Left ventricle myocardium inferior (tissue), 1 donor: ENCODE measurements around the gene MPEG1. TPM values are rescaled to one million over a fixed set of nuclear protein-coding genes. Genes with fewer than 3 reads are reported as not detected.

Experiments used
- DNase-seq: peaks from one replicate; pipeline ENCODE4 v3.0.0-alpha.2; 2020
- H3K27ac ChIP-seq: fragments of 200-600 bp; replicated peaks from 2 replicates; pipeline ENCODE4 v1.8.0; 2021
- H3K27me3 ChIP-seq: fragments of 200-600 bp; 2 replicates; pipeline ENCODE4 v1.8.0; 2021; ENCODE audit warnings: low read depth
- H3K36me3 ChIP-seq: fragments of 200-600 bp; 2 replicates; pipeline ENCODE4 v1.8.0; 2021
- H3K4me1 ChIP-seq: fragments of 200-600 bp; 2 replicates; pipeline ENCODE4 v1.8.0; 2021
- H3K4me3 ChIP-seq: fragments of 200-600 bp; 2 replicates; pipeline ENCODE4 v1.8.0; 2021; ENCODE audit warnings: mild to moderate bottlenecking, moderate library complexity
- H3K9me3 ChIP-seq: fragments of 200-600 bp; replicated peaks from 2 replicates; pipeline ENCODE4 v1.8.0; 2021
- intact Hi-C: fragments of 100-400 bp; cut with micrococcal nuclease; formaldehyde crosslinking; loops from one replicate; pipeline ENCODE4 v1.11.0; 2022
- total RNA-seq: library from RNA; stranded (reverse); fragmentation: NEBNext Ultra II Directional; extraction: Animal tissue kit (Norgen Biotek cat#: 25700); gene quantifications from one replicate; pipeline ENCODE4 v1.2.1, GENCODE V29; 2021
- TF ChIP-seq, protein P1 (sequence below): fragments of 200-600 bp; IDR thresholded peaks from 2 replicates; pipeline ENCODE4 v1.8.0; 2021; ENCODE audit warnings: antibody characterized with exemption, mild to moderate bottlenecking, borderline replicate concordance
- donor health status: DM: no; HTN: yes; CAD: no; lungs with severe emphysema.

Gene MPEG1
- total RNA-seq, 1 donor from 2014 or later: 9.5 TPM

DNA sequence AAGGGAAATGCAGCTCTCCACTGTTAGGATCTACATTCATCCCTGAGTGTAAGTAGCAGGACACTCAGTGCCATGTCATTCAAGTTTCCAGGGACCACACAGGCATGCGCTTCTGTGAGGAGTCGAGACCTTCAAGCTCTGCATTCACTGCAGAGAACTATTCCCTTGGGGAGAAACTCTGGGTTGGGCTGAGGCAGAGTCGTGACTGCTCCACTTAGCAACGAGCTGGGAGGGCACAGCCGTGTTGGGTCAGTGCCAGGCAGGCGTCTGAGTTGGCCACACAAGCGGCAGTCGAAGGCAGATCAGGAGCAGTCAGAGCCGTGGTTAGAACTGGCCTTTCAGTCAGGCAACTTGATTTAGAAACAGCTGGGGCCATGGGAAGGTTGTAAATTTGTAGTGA is 14.7 kb downstream of the MPEG1 start:
- H3K4me1 ChIP-seq: peaks cover 26% of the 10 kb centered on the region
- H3K27me3 ChIP-seq: no peaks in the 10 kb centered on the region
- no peaks in the 10 kb centered on the region for H3K9me3 ChIP-seq
- no peak overlapping the region for H3K4me3 ChIP-seq
- no peaks in the 10 kb centered on the region for H3K36me3 ChIP-seq
- intact Hi-C loops: no loop called here
- H3K27ac ChIP-seq: no peak overlapping the region
- TF ChIP-seq, protein P1, sequence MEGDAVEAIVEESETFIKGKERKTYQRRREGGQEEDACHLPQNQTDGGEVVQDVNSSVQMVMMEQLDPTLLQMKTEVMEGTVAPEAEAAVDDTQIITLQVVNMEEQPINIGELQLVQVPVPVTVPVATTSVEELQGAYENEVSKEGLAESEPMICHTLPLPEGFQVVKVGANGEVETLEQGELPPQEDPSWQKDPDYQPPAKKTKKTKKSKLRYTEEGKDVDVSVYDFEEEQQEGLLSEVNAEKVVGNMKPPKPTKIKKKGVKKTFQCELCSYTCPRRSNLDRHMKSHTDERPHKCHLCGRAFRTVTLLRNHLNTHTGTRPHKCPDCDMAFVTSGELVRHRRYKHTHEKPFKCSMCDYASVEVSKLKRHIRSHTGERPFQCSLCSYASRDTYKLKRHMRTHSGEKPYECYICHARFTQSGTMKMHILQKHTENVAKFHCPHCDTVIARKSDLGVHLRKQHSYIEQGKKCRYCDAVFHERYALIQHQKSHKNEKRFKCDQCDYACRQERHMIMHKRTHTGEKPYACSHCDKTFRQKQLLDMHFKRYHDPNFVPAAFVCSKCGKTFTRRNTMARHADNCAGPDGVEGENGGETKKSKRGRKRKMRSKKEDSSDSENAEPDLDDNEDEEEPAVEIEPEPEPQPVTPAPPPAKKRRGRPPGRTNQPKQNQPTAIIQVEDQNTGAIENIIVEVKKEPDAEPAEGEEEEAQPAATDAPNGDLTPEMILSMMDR: no peak
- DNase-seq: peak; percentile 76

DNA sequence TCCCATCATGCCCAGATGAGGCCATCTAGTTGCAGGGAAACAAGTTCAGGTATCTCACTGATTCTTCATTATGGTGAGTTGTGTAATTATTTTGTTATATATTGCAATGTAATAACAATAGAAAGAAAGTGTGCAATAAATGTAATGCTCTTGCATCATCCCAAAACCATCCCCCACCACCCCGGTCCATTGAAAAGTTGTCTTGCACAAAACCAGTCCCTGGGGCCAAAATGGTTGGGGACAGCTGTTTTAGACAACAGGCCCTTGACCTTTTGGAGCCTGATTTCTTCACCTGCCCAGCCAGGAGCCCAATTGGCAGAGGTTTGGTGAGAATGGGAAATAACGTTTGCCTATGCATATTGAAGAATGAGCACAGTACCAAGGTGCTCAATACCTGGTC is 15.9 kb downstream of the MPEG1 start:
- Histone ChIP-seq H3K9me3 (no peaks in the 10 kb centered on the region), H3K4me1 (peaks cover 26% of the 10 kb centered on the region), H3K27ac (no peak overlapping the region), H3K4me3 (no peak overlapping the region), H3K27me3 (no peaks in the 10 kb centered on the region), H3K36me3 (peaks cover 11% of the 10 kb centered on the region)
- intact Hi-C loops: no loop called here
- TF ChIP-seq, protein P1: no peak
- no peak for DNase-seq

DNA sequence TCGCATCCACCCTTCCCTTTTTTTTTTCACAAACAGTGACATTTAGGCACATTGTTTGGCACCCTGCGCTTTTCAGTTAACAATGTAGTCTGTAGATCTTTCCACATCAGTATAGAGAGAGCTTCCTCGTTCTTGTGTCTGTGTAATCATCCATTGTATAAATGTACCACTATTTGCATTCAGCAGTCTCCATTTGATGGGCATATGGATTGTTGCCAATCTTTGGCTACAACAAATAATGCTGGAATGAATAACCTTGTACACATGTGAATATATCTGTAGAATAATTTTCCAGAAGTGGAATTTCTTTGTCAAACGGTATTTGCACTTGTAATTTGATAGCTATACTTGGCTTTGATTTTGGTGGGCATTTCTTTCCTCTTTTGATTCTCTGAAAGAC is 17.1 kb downstream of the MPEG1 start:
- Histone ChIP-seq H3K4me3 (no peak overlapping the region), H3K27ac (no peak overlapping the region), H3K4me1 (peaks cover 23% of the 10 kb centered on the region), H3K9me3 (no peaks in the 10 kb centered on the region), H3K27me3 (no peaks in the 10 kb centered on the region), H3K36me3 (peaks cover 11% of the 10 kb centered on the region)
- no peak for DNase-seq
- TF ChIP-seq, protein P1: no peak
- intact Hi-C loops: no loop called here

DNA sequence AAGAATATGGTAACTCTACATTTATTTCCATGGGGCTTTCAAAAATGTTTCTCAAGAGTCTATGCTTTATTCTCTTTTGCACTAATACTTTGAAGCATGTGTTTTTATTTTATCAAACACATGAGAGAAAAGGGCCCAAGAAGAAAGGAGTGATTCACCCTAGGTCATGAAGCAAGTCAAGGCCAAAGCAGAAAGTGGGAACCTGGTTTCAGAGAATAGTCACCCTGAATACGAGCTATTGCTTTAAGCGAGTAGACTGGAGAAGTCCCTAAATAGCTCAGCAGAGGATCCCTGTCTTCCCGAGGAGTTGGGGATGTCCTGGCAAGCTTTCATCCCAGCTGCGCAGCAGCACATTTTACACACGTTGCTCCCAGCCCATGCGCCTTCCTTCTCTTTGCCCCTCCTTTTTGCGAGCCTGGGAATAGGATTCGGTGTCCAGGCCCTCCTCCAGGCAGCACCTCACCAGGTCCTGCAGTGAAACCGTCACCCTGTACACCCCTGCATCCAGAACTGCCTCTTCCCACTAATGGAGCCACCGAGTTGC is 19.1 kb downstream of the MPEG1 start:
- Histone ChIP-seq H3K27me3 (no peaks in the 10 kb centered on the region), H3K4me3 (no peak overlapping the region), H3K9me3 (no peaks in the 10 kb centered on the region), H3K27ac (no peak overlapping the region), H3K36me3 (peaks cover 11% of the 10 kb centered on the region), H3K4me1 (peaks cover 27% of the 10 kb centered on the region)
- TF ChIP-seq, protein P1: no peak
- intact Hi-C loops: no loop called here
- DNase-seq: no peak

DNA sequence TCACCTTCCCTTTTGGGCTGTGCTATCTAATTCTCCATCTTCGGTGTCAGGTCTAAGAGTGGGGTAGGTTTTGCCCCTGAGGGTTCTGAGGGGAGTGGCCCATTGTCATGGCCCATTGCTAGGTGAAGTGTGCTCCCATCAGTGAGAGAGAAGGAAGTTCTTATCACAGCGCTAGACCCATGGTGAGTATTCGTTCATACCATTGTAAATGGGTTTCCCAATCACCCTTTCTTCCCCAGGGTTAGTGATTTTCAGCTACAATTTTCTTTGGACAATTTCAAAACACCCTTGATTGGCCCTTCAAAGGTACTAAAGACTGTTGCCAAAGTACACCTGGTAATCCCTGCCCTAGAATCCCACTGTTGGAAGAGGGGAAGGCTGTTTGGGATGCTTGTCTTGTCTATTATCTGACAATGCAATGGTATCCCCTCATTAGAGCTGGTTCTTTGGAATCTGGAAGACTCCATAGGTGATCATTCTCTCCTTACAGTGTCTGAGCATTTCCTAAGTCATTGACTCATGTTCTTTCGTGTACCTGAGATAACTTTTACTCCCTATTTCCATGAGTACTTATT is 20.2 kb downstream of the MPEG1 start:
- DNase-seq: no peak
- TF ChIP-seq, protein P1: no peak
- Histone ChIP-seq H3K36me3 (peaks cover 11% of the 10 kb centered on the region), H3K4me1 (peaks cover 24% of the 10 kb centered on the region), H3K9me3 (no peaks in the 10 kb centered on the region), H3K27ac (no peak overlapping the region), H3K4me3 (no peak overlapping the region), H3K27me3 (no peaks in the 10 kb centered on the region)
- intact Hi-C loops: no loop called here
